ENCODE results near the gene MGP. TPM values are rescaled to one million over a fixed set of nuclear protein-coding genes. Genes with fewer than 3 reads are reported as not detected.

Gene MGP
- total RNA-seq, 1 experiment from 2014 or later = 79.8 TPM

- BruUV-seq (replicated peaks) = no TSS peak
- Histone ChIP-seq H3K4me3 (0 out of 2 replicates have a peak overlapping the region, but pooled peaks have one; percentile 2), H4K20me1 (ENCODE audit: insufficient read depth) (no peaks in the 10 kb centered on the region), H3K9me3 (ENCODE audit: insufficient read depth, low read depth) (peaks cover 6% of the 10 kb centered on the region; the same call in 1 of the 2 replicates), H3K36me3 (ENCODE audit: low read depth) (no peaks in the 10 kb centered on the region), H2AFZ (peak overlapping the region; percentile 24; the same call in 1 of the 2 replicates), H3K27ac (peak overlapping the region; percentile 55), H3F3A (ENCODE audit: insufficient read depth, low read depth) (peaks cover 18% of the 10 kb centered on the region), H3K27me3 (ENCODE audit: insufficient read depth, low read depth) (no peaks in the 10 kb centered on the region), H3K4me2 (peak overlapping the region; percentile 18; the same call in 1 of the 2 replicates), H3K4me1 (replicated peaks; ENCODE audit: insufficient read depth) (peaks cover 48% of the 10 kb centered on the region), H3K79me2 (ENCODE audit: low read depth) (no peaks in the 10 kb centered on the region), H3K9me2 (ENCODE audit: insufficient read depth) (no peaks in the 10 kb centered on the region)
- CTCF ChIA-PET = no interaction called here
- DNase-seq = peak; percentile 70
- intact Hi-C loops (cut with micrococcal nuclease; ENCODE audit: unreplicated experiment) = loop anchor here (1.0 to 10.0 kb wide), 3 partner anchors 64 to 607 kb away; no protein-coding TSS in a partner anchor
- TF ChIP-seq CTCF (conservative IDR thresholded peaks at IDR 0.05) = no peak
- TF ChIP-seq EZH2 (IDR thresholded peaks at IDR 0.05; ENCODE audit: low read depth) = no peak
- POLR2A ChIA-PET (ENCODE audit: unreplicated experiment) = interaction anchor here (0.9 kb wide), 1 partner anchor 38 kb away, joined by 7 read pairs; the partner anchor contains the start of genes C12orf60 and WBP11
Measured at GRCh38 chr12:14841761-14842160, 43.9 kb downstream of the MGP start.

DNA sequence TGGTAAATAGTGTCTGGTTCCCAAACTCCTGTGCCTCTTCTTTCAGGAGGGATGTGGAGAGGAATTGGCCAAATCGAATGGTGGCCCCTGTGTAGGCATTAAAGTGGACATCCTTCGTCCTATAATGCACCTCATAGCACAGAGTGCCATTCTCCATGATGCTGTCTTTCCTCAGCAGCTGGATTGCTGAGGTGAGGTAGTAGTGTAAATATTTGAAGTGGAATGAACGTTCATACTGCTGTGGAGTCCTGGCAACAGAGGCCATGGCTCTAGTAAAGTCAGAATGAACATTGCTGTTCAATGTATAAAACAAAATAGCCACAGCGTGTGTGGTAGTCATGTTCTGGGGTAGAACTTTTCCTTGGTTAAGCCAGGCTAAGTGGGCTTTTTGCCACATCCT, 45.0 kb downstream of the MGP start:
- Histone ChIP-seq H3K9me2 (ENCODE audit: insufficient read depth) (no peaks in the 10 kb centered on the region), H3K9me3 (ENCODE audit: insufficient read depth, low read depth) (peaks cover 6% of the 10 kb centered on the region; the same call in 1 of the 2 replicates), H4K20me1 (ENCODE audit: insufficient read depth) (no peaks in the 10 kb centered on the region), H3K27me3 (ENCODE audit: insufficient read depth, low read depth) (no peaks in the 10 kb centered on the region), H3K4me3 (no peak overlapping the region), H3K27ac (no peak overlapping the region), H3K79me2 (ENCODE audit: low read depth) (no peaks in the 10 kb centered on the region), H3K4me2 (no peak overlapping the region), H3F3A (ENCODE audit: insufficient read depth, low read depth) (peaks cover 29% of the 10 kb centered on the region), H3K4me1 (replicated peaks; ENCODE audit: insufficient read depth) (peaks cover 48% of the 10 kb centered on the region), H2AFZ (no peak overlapping the region), H3K36me3 (ENCODE audit: low read depth) (no peaks in the 10 kb centered on the region)
- ChIA-PET CTCF (no interaction called here), POLR2A (ENCODE audit: unreplicated experiment) (no interaction called here)
- BruUV-seq (replicated peaks) = no TSS peak
- intact Hi-C loops (cut with micrococcal nuclease; ENCODE audit: unreplicated experiment) = loop anchor here (1.0 to 10.0 kb wide), 3 partner anchors 63 to 606 kb away; no protein-coding TSS in a partner anchor
- no peak for DNase-seq
- no peak for TF ChIP-seq EZH2 (IDR thresholded peaks at IDR 0.05; ENCODE audit: low read depth)
- no peak for TF ChIP-seq CTCF (conservative IDR thresholded peaks at IDR 0.05)

GRCh38 chr12:14839262-14839661, 46.4 kb downstream of the MGP start:
- ChIA-PET CTCF (no interaction called here), POLR2A (ENCODE audit: unreplicated experiment) (no interaction called here)
- no peaks in the 10 kb centered on the region for H3K27me3 ChIP-seq (ENCODE audit: insufficient read depth, low read depth)
- no peaks in the 10 kb centered on the region for H3K36me3 ChIP-seq (ENCODE audit: low read depth)
- BruUV-seq (replicated peaks) = no TSS peak
- no peak overlapping the region for H3K4me2 ChIP-seq
- no peaks in the 10 kb centered on the region for H3K79me2 ChIP-seq (ENCODE audit: low read depth)
- peaks cover 6% of the 10 kb centered on the region; the same call in 1 of the 2 replicates for H3K9me3 ChIP-seq (ENCODE audit: insufficient read depth, low read depth)
- H2AFZ ChIP-seq = no peak overlapping the region
- no peaks in the 10 kb centered on the region; the same call in 1 of the 2 replicates for H3K9me2 ChIP-seq (ENCODE audit: insufficient read depth)
- H3K4me3 ChIP-seq = no peak overlapping the region
- no peak overlapping the region for H3K27ac ChIP-seq
- intact Hi-C loops (cut with micrococcal nuclease; ENCODE audit: unreplicated experiment) = no loop called here
- peaks cover 54% of the 10 kb centered on the region for H3K4me1 ChIP-seq (replicated peaks; ENCODE audit: insufficient read depth)
- peaks cover 37% of the 10 kb centered on the region for H3F3A ChIP-seq (ENCODE audit: insufficient read depth, low read depth)
- DNase-seq = no peak
- no peak for TF ChIP-seq CTCF (conservative IDR thresholded peaks at IDR 0.05)
- TF ChIP-seq EZH2 (IDR thresholded peaks at IDR 0.05; ENCODE audit: low read depth) = no peak
- no peaks in the 10 kb centered on the region for H4K20me1 ChIP-seq (ENCODE audit: insufficient read depth)

All from PC-9 (cell line).